Gastroesophageal sphincter (tissue), 3 donors: ENCODE measurements around the gene LGR4.

Experiments
- CTCF ChIP-seq, 4 experiments: fragments of 200-600 bp in 2 of 4; fragments of 450-650 bp in 2 of 4; sonication (generic) in 1 of 4; IDR thresholded peaks; one replicate each; pipeline ENCODE4 v1.5.1; 2017 to 2019; ENCODE audit warnings: antibody characterized with exemption in 4 of 4, mild to moderate bottlenecking in 2 of 4, moderate library complexity in 2 of 4
- EP300 ChIP-seq: sonication (generic); formaldehyde crosslinking; IDR thresholded peaks from one replicate; pipeline ENCODE4 v1.6.1; 2017; ENCODE audit warnings: antibody characterized with exemption, mild to moderate bottlenecking

- no peak for TF ChIP-seq CTCF (IDR thresholded peaks at IDR 0.05)
- no peak for TF ChIP-seq EP300
These were observed 16.9 kb downstream of the LGR4 start for GRCh38 chr11:27455667-27456066.
